Stimulated activated CD4-positive, alpha-beta T cell treated with anti-CD3 and anti-CD28 coated beads, Interleukin-12 subunit alpha, Interleukin-12 subunit beta, amount 100 ng/mL, for 4 hours (primary cell): ENCODE results near the gene KCTD3.

Source experiments
- DNase-seq: peaks from one replicate; pipeline ENCODE4 v3.0.0-alpha.2; 2020

Gene KCTD3

DNA sequence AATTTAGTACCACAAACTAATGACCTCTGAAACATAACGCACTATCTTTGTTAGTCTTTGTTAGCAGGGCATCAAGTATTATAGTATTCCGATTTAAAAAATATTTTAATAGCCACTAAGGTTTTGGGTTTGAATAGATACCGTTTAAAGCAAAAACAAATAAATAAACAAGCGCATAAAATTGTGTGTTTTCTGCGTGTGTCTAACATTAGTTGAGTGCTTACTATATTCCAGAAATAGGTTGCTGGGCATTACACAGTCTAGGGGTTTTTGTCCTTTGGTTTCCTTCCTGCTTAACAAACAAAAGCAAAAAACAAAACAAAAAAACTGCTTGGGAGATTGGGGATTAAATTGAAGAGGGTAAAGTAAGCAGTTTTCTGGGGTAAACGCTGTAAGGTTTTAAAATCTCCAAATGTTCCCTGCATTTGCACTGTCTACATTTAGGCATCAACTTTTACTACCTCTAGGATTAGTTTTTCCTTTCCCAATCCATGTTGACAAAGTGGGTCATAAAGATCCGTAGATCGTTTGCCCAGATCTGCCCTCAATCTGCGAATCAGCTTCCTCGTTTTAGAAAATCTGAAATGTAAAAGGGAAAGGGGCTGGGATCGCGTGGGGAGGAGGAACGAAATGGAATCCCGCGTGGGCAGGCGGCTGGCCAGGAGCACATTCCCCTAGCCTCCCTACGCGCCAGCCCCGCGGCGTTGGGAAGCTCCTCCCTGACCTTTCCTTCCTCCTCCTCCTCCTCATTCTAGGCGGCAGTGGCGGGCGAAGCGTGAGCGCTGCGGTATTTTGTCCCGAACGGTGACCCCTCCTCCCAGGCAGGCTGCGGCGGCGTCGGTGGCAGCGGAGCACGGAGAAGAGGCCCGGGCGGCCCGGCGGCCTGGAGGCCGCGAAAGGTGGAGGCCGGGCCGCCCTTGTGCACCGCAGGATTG lies at the start of gene KCTD3:
KCTD3 (plus strand) TSS at position 749 of the 935 bp plus-strand sequence. CDS start 382 bp downstream, outside the sequence.
- DNase-seq, result peak; percentile 25

GRCh38 chr1:215517441-215517891 lies 49.6 kb upstream of the KCTD3 start:
- DNase-seq, result no peak

GRCh38 chr1:215518594-215518993 lies 48.5 kb upstream of the KCTD3 start:
- no peak for DNase-seq

GRCh38 chr1:215521279-215521678 lies 45.8 kb upstream of the KCTD3 start:
- no peak for DNase-seq

DNA sequence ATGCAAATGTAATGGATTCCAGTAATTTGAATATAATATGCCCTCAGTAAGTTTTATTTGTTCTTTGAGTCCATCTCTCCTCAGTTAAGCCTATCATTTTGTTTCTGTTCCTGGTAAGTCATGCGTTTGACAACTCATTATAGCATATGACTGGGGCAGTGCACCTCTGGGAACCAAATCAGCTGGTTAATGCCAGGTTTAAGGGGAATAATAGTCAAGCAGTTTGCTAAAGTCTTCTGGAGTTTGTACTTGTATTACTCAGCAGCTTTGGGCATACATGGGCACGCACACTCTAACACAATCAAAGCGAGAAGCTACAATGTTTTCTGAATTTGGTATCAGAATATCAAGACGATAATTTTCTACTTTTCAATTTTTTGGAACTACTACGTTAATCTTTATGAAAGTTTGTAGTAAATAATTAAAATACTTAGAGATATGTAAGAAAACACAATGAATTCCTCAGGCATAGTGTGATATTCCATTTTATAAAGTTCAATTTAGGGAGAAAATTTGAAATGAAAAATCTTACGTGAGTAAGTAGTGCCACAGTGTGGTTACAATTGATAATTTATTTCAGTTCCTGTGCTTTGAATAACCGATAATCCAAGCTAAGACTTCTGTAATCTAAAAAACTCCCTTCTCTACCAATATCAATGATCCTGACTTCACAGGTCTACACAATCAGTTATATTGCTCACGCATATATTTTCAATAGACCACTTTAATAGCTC lies 43.8 kb upstream of the KCTD3 start:
- DNase-seq, result no peak

- DNase-seq, result no peak
These were observed 43.2 kb upstream of the KCTD3 start for GRCh38 chr1:215523906-215524305.

- no peak for DNase-seq
These were observed 40.8 kb upstream of the KCTD3 start for GRCh38 chr1:215526147-215526845.

DNA sequence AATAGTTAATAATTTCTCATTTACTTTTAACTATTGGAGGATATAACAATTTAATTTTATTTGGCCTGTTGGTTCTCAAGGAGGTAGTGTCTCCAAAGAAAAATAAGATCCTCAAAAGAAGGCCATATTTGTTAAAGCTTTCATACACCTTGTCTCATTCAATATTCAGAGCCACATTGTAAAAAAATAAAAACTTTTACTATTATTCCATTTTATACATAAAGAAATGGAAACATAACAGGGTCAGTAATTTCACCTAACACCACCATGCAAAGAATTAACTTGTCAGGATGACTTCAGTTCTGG lies 40.3 kb upstream of the KCTD3 start:
- DNase-seq, result no peak

GRCh38 chr1:215529111-215529510 lies 38.0 kb upstream of the KCTD3 start:
- no peak for DNase-seq

GRCh38 chr1:215529571-215529970 lies 37.5 kb upstream of the KCTD3 start:
- no peak for DNase-seq

DNA sequence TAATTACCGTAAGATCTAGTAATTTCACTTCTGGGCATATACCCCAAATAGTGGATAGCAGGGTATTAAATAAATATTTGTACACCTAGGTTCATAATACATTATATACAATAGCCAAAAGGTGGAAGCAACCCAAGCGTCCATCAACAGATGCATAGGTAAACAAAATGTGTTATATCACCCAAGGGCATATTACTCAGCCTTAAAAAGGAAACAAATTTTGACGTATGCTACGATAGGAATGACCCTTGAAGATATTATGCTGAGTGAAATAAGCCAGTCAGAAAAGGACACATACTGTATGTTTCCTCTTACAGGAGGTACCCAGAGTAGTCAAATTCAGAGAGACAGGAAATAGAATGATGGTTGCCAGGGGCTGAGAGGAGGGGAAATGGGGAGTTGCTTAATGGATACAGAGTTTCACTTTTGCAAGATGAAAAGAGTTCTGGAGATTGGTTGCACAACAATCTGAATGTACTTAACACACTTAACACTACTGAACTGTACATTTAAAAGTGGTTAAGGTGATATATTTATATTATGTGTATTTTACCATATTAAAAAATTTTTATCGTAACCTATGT lies 36.6 kb upstream of the KCTD3 start:
- DNase-seq, result no peak

DNA sequence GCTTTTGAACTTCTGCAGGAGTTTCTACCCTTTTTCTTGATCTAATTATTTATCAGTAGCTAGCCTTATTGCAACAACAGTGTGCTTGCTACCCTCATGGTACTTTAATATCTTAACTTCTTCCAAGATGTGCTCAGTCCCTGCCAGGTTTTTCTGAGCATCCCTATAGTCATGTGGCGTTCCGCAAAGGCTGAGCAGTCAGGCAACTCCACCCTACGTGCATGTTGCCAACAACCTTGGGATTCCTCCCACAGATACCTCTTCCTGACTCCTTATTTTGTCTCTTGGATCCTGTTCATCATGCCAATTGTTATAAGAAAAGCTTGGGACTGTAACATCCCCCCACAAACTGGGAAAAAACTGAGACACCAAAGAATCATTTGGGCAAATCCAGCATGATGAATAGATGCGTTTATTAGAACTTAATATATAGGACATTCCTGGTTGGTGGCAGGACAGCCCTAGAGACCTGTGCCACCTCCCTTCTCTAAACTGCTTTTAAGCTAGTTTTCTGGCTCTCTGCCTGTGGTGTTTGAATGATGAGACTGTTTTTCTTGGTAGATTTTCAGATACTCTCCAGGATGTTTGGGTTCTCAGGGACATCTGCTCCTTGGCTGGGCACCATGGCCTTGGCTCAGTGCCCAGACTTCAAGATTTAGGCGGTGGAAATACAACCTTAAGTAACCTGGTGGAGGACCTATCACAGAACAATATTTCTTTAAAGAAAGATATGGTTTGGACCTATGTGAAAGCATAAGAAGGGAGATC lies 27.1 kb upstream of the KCTD3 start:
- no peak for DNase-seq

- DNase-seq, result no peak
These were observed 24.8 kb upstream of the KCTD3 start for GRCh38 chr1:215542301-215542700.

GRCh38 chr1:215543191-215543606 lies 23.9 kb upstream of the KCTD3 start:
- no peak for DNase-seq

DNA sequence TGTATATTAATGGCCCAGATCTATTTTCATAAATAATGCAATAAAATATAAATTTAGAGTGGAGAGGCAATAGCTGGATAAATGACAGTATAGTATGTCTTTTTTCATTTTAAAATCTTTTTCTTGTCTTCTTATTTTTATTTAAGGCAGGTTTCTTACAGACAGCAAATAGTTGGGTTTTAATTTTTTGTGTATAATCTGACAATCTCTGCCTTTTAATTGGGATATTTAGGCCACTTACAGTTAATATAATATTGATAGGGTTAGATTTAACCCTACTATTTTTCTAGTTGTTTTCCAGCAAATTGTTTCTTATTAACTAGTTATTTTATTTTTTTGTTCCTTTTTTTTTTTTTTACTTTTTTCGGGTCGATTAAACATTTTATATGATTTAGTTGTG lies 23.3 kb upstream of the KCTD3 start:
- no peak for DNase-seq

DNA sequence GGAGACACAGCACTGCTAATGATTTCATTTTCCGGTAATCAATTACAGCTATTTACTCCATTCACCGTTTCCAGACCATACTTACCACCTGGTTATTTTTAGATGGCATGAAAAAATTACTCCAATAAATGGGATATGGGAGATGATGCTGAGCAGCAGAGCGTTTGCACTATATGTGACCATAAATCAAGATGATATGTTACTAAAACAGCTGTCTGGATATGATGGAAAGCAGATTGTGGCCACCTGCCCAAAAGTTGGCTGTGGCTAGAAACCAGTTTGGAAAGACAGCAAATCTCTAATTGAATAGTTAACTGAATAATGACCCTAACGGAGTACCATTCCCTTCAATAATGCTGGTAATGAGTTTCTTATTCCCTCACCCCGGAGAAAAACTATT lies 22.5 kb upstream of the KCTD3 start:
- DNase-seq, result no peak

DNA sequence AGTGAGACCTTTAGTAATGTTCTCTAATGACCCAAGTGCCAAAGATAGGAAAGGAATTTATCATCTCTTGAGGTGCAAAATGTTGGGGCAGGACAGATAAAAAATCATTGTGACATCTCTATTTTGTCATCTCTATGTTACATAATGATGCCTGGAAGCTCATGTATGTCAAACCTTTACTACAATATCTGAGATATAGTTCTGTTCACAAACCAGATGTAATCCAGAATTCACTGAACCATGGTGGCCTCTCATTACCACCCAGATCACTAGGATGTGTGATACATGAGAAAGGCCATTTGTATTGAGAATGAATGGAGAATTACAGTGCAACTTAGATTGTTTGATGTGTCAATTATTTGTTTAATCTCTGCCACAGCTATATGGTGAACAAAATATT lies 22.0 kb upstream of the KCTD3 start:
- no peak for DNase-seq

DNA sequence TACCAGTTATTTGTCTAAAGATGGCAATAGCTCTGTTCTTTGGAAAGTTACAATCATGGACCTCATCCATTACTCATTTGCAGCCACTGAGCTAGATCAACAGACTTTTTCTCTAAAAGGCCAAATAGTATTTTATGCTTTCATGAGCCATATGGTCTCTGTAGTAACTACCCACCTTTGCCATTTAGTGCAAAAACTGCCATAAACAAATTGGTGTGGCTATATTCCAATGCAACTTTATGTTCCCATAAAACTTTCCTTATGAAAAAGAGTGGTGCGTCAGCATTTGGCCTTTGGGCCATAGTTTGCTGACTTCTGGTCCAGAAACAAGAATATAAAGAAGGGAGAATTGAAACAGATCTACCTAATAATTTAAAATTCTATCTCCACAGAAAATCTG lies 20.1 kb upstream of the KCTD3 start:
- no peak for DNase-seq

DNA sequence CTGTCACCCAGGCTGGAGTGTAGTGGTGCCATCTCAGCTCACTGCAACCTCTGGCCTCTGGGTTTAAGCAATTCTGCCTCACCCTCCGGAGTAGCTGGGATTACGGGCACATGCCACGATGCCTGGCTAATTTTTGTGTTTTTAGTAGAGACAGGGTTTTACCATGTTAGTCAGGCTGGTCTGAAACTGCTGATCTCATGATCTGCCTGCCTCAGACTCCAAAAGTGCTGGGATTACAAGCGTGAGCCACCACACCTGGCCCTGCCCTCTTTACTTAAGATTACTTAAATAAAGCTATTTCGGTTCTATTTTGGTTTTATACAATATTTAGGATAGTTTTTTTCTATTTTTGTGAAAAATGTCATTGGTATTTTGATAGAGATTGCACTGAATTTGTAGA lies 15.3 kb upstream of the KCTD3 start:
- DNase-seq, result no peak

DNA sequence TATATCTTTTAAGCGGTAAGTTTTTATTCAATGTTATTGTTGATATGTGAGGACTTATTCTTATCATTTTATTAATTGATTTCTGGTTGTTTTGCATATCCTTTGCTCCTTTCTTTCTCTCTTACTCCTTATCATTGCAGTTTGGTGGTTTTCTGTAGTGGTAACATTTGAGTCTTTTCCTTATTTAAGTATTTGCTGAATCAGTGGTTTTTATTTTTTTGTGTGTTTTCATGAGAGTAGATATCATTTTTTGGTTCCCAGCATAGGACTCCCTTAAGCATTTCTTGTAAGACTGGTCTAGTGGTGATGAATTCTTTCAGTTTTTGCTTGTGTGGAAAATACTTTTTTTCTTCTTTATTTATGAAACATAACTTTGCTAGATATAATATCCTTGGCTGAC lies 12.2 kb upstream of the KCTD3 start:
- no peak for DNase-seq

GRCh38 chr1:215555531-215555930 lies 11.6 kb upstream of the KCTD3 start:
- DNase-seq, result no peak

GRCh38 chr1:215556996-215557395 lies 10.1 kb upstream of the KCTD3 start:
- DNase-seq, result no peak
